ENCODE results near the gene TBC1D28. TPM values are rescaled to one million over a fixed set of nuclear protein-coding genes. Genes with fewer than 3 reads are reported as not detected.
A peak's percentile ranks its signal among the peaks of the same experiment; 100 is the strongest.
"Not testable (repeated sequence)": the region's sequence is repeated elsewhere in the genome, so short reads cannot be mapped to it uniquely, and the experiment has no call there.

TBC1D28 gene
- not detected for total RNA-seq

DNA sequence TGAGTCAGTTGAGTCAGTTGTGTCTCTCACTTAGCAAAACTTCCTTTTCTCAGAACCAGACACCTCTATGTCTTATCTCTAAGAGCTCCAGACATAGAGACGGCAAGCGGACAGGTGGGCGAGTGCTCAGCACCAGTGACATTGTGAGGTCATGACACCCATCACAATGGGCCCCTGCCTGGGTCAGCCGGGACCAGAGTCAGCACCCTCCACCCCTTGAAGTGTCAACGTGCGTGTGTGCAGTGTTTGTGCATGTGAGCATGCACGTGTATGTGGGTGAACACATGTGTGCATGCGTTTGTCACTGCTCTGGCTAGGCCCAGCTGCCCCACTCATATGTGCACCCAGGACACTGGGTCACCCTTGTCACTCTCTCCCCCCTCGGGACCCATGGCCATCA lies at the start of gene TBC1D28:
TSS of gene TBC1D28 (minus strand) at position 101 of the 400 bp plus-strand sequence. CDS start 3,039 bp downstream, outside the sequence.
- ATAC-seq; DNase-seq (ENCODE audit: low spot score); intact Hi-C loops (cut with DNase I): not testable (repeated sequence)

DNA sequence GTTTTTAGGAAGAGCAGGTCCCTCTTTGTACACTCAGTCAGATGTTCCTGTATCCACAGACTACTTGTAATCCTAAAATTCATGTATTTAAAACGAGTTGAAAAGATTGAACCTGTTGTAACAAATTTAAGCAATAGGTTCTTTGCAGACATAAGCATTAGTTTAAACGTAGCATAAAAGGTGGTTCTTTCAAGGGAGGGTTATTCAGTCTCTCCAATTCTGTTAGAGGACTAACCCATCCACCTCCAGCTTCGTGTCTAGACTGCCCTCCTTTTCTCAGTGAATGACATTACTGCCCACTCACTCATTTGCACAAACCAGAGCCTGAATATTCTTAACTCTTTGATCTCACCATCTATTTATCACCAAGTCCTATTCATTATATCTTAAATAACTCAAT lies 38.5 kb upstream of the TBC1D28 start:
- intact Hi-C loops (cut with DNase I); ATAC-seq; DNase-seq (ENCODE audit: low spot score): not testable (repeated sequence)

DNA sequence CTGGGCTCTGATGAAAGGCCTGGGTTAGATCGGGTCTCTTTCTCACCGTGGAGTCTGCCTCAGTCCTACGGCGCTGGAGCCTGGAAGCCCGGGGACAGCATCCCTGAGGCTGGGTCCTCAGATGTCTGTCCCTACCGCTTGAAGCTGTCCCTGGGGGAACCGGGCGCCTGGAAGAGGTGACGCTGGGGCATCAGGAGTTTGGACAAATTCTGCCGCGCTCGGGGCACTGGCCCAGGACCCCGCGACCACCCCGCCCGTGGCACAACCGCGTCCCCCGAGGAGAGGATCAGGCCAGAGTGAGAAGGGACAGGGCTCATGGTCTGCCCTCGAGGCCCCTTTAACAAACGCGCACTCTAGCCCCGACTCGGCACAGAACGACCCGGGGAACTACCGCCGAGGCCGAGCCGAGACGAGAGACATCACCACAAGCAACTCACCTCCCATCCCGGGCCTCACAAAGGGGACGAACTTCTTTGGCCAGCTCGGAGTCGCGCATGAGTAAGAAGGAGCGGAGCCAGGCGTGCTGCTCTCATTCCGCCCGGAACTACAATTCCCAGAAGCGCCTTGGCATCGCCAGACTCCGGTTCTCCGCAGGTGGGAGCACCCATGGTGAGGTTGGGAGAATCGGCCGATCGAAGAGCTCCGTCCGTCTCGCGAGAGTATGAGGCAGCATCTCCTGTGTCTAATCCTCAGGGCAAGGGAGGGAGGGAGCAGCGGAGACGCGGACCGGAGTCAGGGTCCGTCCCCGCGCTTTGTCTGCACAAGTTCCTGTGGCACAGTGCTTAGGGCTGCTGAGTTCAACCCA lies 37.8 kb upstream of the TBC1D28 start, which contains the start of gene FOXO3B:
TSS of gene FOXO3B (minus strand) at position 548 of the 805 bp plus-strand sequence. CDS start 663 bp downstream, outside the sequence.
- peak; percentile 97 for ATAC-seq
- peak; percentile 93 for DNase-seq (ENCODE audit: low spot score)
- intact Hi-C loops (cut with DNase I): not testable (repeated sequence)

DNA sequence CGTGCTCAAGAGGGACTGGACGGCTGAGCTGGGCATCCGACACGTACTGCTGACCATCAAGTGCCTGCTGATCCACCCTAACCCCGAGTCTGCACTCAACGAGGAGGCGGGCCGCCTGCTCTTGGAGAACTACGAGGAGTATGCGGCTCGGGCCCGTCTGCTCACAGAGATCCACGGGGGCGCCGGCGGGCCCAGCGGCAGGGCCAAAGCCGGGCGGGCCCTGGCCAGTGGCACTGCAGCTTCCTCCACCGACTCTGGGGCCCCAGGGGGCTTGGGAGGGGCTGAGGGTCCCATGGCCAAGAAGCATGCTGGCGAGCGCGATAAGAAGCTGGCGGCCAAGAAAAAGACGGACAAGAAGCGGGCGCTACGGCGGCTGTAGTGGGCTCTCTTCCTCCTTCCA lies 33.2 kb upstream of the TBC1D28 start:
- DNase-seq (ENCODE audit: low spot score); intact Hi-C loops (cut with DNase I); ATAC-seq: not testable (repeated sequence)

DNA sequence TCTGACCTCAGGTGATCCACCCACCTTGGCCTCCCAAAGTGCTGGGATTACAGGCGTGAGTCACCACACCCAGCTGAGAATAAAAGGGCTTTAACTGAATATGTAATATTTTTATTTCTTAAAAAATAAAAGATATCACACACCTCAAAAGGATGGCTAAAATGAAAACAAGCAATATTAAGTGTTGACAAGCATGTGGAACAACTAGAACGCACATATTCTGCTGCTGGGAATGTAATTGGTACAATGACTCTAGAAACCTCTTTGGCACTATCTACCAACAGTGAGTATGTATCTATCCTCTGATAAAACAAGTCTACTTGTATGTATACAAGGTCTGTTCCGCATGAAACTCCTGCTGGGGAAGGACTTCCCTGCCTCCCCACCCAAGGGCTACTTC lies 32.7 kb upstream of the TBC1D28 start:
- intact Hi-C loops (cut with DNase I); DNase-seq (ENCODE audit: low spot score); ATAC-seq: not testable (repeated sequence)

DNA sequence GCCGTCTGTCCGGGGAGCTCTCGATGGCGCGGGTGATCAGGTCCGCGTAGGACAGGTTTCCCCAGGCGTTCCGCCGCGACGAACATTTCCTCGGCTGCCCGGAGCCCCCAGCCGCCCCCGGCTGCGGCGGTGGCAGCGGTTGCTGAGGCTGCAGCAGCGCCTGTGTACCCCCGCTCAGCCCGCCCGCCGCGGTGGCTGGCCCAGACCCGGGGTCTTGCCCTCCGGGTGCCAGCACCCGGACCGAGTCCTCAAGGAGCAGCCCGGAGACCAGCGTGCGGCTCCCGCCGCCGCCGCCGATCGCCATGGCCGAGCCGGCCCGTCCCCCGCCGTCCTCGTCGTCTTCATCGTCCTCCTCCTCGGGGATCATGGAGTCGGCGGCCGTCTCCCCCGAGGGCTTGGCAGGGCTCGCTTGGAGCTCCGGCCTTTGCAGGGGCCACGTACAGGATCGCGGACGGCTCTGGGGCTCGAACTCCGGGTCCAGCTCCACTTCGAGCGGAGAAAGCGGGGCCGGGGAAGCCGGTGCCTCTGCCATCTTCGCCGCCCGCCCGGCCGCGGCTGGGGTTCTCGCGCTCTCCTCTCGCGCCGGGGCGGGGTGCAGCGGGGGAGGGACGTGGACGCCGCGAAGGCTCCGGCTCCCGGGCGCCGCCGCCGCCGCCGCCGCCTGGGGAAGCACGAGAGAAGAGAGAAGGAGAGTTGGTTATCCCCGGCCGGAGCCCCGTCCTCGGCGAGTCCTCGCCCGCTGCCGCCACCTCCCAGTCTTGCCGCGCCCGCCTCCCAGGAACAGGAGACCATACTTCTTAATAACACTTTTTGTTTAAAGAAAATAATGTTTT lies 28.4 kb upstream of the TBC1D28 start:
- ATAC-seq; DNase-seq (ENCODE audit: low spot score); intact Hi-C loops (cut with DNase I): not testable (repeated sequence)

DNA sequence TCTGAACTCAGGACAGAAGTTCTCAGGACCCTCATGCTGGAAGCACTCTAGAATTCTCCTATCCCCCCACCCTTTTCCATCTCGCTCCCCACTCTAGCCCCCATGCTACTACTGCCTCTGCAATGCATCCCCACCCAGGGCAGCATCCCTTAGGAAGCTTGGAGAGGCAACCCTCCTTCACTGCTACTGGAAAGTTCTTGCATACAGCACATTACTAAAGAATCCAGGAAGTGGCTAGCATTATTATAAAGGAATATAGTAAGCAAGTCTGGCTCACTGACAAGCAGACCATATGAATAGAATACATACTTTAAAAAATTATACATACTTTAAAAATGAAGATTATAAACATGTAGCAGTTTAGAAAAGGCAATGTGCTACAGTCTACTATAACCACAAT lies 24.4 kb upstream of the TBC1D28 start:
- DNase-seq (ENCODE audit: low spot score); intact Hi-C loops (cut with DNase I); ATAC-seq: not testable (repeated sequence)

DNA sequence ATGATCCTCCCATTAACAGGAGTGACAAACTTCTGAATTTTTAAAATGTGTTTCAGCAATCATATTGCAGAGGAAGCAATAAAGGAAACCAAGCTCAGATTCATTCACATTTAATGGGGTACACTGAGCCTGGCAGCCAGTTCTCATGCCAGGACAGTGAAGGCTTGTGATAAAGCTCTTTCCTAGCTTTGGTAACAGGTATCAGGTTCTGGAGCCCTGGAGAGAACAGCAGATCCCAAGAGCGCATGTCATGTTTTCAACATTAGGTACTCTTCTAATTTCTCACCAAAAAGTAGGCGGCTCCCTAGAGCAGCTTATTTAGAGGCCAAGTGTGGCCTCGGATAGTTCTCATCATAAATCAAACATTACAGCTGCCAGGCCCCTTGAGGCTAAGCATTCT lies 23.3 kb upstream of the TBC1D28 start:
- intact Hi-C loops (cut with DNase I); ATAC-seq; DNase-seq (ENCODE audit: low spot score): not testable (repeated sequence)

DNA sequence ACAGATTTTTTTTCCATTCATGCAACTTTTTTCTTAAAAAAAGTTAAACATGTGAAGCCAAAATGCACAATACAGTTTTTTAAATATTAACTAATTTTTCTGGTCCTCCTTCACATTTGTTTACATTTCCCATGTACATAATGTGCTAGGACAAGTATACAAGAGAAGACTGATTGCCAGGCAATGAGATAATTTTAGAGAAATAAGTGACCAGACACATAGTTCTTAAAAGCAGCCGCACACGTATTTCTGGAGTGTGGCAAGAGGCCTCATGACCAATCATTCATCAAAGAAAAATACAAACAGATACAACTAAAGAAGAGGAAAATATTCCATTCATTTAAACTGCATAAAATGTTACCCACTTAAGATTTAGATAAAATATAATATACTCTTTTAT lies 22.1 kb upstream of the TBC1D28 start:
- intact Hi-C loops (cut with DNase I): not testable (repeated sequence)

DNA sequence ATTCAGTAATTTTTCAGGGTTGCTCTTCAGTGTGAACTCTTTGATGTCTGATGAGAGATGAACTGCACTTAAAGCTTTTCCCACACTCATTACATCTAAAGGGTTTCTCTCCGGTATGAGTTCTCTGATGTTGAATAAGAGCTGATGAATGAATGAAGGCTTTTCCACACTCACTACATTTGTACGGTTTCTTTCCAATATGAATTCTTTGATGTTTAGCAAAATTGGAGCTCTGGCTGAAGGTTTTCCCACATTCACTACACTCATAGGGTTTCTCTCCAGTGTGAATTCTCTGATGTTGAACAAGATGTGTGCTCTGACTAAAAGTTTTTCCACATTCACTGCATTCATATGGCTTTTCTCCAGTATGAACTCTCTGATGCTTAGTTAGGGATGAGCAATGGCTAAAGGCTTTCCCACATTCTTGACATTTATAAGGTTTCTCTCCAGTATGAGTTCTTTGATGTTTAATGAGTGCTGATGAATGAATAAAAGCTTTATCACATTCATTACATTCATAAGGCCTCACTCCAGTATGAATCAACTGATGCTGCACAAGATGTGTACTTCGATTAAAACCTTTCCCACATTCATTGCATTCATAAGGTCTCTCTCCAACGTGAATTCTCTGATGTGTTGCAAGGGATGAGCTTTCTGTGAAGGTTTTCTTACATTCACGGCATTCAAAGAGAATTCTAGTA lies 17.9 kb upstream of the TBC1D28 start:
- DNase-seq (ENCODE audit: low spot score); intact Hi-C loops (cut with DNase I); ATAC-seq: not testable (repeated sequence)

More for the DNA sequence above, 22.1 kb upstream of the TBC1D28 start:
- ATAC-seq; DNase-seq (ENCODE audit: low spot score): not testable (repeated sequence)

DNA sequence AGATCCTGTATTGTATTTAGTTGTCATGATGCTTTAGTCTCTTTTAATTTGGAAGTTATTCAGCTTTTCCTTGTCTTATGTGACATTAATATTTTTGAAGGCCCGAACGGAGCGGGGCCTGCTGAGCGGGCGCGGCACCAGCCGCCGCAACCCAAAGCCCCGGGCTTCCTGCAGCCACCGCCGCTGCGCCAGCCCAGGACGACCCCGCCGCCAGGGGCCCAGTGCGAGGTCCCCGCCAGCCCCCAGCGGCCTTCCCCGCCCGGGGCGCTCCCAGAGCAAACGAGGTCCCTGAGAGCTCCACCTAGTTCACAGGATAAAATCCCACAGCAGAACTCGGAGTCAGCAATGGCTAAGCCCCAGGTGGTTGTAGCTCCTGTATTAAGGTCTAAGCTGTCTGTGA lies 5.9 kb upstream of the TBC1D28 start:
- ATAC-seq; intact Hi-C loops (cut with DNase I): not testable (repeated sequence)

DNA sequence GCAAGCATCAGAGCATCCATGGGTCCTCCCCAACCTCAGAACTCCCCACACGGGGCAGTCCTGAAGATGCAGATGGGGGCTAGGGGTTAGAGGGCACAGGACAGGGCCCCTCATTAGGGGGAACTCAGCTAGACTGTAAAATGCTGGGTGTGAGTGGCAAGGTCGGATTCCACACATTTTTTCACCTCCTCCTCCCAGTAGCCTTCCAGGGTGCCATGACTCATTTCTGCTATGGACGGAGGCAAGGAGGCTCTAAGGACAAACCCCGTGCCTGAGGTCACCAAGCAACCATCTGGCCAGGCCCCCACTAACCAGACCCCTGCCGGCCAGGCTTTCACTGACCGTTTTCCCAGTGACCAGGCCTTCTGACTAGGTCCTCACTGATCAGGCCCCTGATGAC lies 1.1 kb downstream of the TBC1D28 start:
- DNase-seq (ENCODE audit: low spot score); ATAC-seq; intact Hi-C loops (cut with DNase I): not testable (repeated sequence)

More for the DNA sequence above, 5.9 kb upstream of the TBC1D28 start:
- DNase-seq (ENCODE audit: low spot score): not testable (repeated sequence)

DNA sequence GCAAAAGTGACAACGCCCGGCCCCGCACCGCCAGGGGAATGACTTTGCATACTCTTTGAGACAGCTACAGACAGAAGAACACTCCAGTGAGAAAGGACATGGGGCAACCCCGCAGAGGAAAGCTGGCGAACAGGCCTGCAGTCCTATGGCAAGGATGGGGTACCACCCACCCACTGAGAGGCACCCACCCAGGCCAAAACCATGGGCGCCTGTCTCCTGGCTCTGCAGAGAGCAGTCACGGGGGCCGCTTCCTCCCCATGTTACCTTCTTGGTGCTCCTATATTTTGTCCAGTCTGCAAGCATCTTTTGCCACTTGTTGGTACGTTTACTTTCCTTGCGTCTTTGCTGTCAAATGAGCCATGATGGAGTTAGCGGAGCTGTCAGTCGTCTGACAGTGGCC lies 5.8 kb downstream of the TBC1D28 start:
- ATAC-seq; DNase-seq (ENCODE audit: low spot score); intact Hi-C loops (cut with DNase I): not testable (repeated sequence)

DNA sequence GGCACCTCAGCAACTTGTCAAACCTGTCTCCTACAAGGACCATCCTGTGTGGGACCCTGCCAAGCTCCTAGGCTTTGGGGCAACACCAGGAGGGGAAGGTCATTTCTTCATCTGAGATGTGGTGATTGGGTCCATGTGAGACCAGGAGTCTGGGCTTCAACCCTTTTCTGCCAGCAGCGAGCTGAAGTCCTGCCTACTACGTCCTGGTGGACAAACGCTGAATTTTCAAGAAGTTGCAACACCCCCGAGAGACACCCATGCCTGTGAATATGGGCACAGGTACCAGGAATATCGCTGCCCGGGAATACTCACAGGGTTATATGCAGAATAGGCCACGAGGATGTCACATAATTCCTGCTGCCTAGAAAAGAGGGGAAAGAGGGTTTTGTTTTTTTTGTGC lies 8.0 kb downstream of the TBC1D28 start:
- ATAC-seq; DNase-seq (ENCODE audit: low spot score); intact Hi-C loops (cut with DNase I): not testable (repeated sequence)

DNA sequence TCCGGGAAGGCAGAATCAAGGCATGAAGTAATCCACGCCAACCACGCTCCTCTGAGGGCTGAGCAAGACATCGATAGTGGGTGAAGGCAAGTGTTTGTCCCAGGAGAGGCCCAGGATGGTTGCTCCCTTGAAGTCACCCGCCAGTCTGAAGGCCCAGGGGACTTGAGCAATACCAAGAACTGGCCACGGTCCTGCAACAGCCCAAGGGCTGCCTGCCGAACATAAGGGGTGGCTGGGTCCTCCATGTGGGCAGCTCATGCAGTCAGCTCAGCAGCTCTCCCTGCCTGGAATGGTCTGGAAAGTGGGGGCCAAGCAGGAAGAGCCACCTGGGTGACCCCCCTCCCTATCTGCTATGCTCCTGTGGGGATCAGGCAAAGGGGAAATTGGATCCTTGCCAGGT lies 8.4 kb downstream of the TBC1D28 start:
- intact Hi-C loops (cut with DNase I); DNase-seq (ENCODE audit: low spot score): not testable (repeated sequence)
- ATAC-seq: peak; percentile 17

DNA sequence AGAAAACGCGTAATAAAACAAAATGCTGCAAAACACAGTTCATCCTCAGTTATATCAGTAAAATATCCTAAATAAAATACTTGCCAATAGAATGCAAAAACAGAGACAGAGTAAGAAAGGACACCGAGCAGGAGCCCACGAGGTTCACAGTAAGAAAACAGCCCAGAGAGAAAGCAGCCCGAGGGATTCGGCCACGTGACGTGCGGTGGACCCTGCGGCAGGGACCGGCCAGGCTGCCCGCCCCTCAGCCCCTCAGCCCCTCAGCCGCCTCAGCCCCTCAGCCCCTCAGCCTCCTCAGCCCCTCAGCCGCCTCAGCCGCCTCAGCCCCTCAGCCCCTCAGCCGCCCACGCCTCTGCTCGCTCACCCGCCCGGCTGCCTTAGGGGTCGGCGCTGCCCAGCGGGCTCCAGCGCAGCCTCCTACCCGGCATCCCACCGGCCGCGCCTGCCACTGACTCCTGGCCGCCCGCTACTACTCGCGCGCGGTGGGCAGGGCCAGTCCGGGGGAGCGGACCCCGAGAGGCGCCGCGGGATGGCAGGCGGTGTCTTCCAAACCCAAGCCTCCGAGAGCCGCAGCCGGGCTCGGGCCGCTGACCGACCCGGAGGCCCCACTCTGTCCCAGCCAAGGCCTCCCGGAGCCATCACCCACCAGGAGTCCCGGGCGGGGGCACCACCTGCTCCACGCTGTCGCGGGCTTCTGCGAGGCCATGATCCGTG lies 9.5 kb downstream of the TBC1D28 start:
- DNase-seq (ENCODE audit: low spot score); intact Hi-C loops (cut with DNase I): not testable (repeated sequence)
- ATAC-seq: peak; percentile 38

DNA sequence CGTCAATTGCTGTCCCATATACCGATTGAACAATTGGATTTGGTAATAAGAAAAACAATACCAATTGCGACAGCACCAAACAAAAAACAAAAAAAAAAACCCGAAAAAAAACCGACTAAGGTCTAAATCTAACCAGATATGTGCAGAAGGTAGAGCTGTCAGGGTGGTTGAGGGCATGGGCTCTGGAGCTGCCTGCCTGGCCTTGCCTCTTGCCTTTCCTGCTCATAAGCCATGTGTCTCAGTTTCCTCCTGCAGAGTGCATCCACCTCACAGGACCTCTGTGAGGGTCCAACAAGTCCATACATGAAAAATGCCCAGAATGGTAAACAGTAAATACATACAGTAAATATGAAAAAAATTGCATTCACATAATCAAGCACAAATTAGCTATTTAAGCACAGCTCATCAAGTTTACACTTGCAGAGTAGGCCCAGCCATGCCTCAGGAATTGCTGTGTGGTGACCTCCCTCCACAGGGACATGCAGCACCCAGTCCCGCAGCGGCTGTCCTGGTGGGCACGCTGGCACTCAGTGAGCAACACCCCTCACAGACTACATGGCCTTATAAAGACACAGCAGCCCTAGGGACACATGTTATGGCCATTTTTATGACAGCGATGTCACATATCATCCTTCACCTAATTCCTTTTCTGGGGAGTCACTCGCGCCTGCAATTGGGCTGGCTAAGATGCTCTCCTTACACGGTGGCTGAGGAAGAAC lies 17.9 kb downstream of the TBC1D28 start:
- no peak for DNase-seq (ENCODE audit: low spot score)
- intact Hi-C loops (cut with DNase I): no loop called here
- ATAC-seq: no peak

Data from sciatic nerve (tissue), 2 donors.